Body of pancreas (tissue), 4 donors: ENCODE data around the gene ADGRA3. TPM values are rescaled to one million over a fixed set of nuclear protein-coding genes. Genes with fewer than 3 reads are reported as not detected.
A peak's percentile ranks its signal among the peaks of the same experiment; 100 is the strongest.

ENCODE experiments used
- ATAC-seq: fragments of 150-250 bp; one replicate; pipeline ENCODE4 v1.9.1; 2016
- DNase-seq, 4 donors: peaks; one replicate each; pipeline ENCODE4 v3.0.0-alpha.2; 2019
- H3K27ac ChIP-seq, 4 donors: fragments of 200-600 bp; sonication (generic); 1 replicate in 3 of 4; 2 replicates in 1 of 4; pipeline versions ENCODE4 v1.5.1 to v1.6.1; 2016 to 2019; ENCODE audit warnings: mild to moderate bottlenecking in 1 of 4, mixed read lengths in 1 of 4, moderate library complexity in 1 of 4
- H3K27me3 ChIP-seq, 2 donors: fragments of 200-600 bp; sonication (generic); one replicate each; pipeline ENCODE4 v1.6.0; 2016; ENCODE audit warnings: mild to moderate bottlenecking in 1 of 2
- H3K36me3 ChIP-seq, 2 donors: fragments of 200-600 bp; sonication (generic); replicated peaks in 1 of 2; 2 replicates each; pipeline ENCODE4 v1.5.1; 2016; ENCODE audit warnings: low read depth in 2 of 2; ENCODE audit not compliant: insufficient read depth in 1 of 2
- H3K4me1 ChIP-seq: fragments of 200-600 bp; sonication (generic); one replicate; pipeline ENCODE4 v1.6.0; 2016
- H3K4me3 ChIP-seq, 2 donors: fragments of 200-600 bp; sonication (generic); 1 replicate in 1 of 2; 2 replicates in 1 of 2; pipeline ENCODE4 v1.5.1; 2016 to 2019
- H3K9me3 ChIP-seq, 3 donors: fragments of 200-600 bp; sonication (generic); 1 replicate in 2 of 3; 2 replicates in 1 of 3; pipeline ENCODE4 v1.5.1; 2016
- POLR2A ChIP-seq, 3 donors: fragments of 450-650 bp; IDR thresholded peaks; one replicate each; pipeline ENCODE4 v1.6.1; 2016; ENCODE audit warnings: antibody characterized with exemption in 3 of 3, mild to moderate bottlenecking in 2 of 3
- WGBS, 2 donors: methylation state at CpG; one replicate each; pipeline ENCODE4 v1.1.5; 2017; 5-methylcytosine and 5-hydroxymethylcytosine counted together
- intact Hi-C: fragments of 100-400 bp; cut with DNase I; formaldehyde crosslinking; loops from one replicate; pipeline ENCODE4 v1.15.1; 2023
- total RNA-seq, 2 donors: library from RNA; depleted of rRNA; stranded (reverse); fragments of >200 nt; gene quantifications; one replicate each; pipeline ENCODE4 v1.1.0, GENCODE V29; 2016
- TF ChIP-seq, protein P1 (sequence below), 7 experiments: fragments of 450-650 bp in 4 of 7; fragments of 200-600 bp in 3 of 7; sonication (generic) in 3 of 7; IDR thresholded peaks; one replicate each; pipeline ENCODE4 v1.5.1; 2016 to 2019; ENCODE audit warnings: antibody characterized with exemption in 7 of 7

ADGRA3 gene
- total RNA-seq, 2 donors from 2014 or later, result 29.3 to 45.9 TPM

DNA sequence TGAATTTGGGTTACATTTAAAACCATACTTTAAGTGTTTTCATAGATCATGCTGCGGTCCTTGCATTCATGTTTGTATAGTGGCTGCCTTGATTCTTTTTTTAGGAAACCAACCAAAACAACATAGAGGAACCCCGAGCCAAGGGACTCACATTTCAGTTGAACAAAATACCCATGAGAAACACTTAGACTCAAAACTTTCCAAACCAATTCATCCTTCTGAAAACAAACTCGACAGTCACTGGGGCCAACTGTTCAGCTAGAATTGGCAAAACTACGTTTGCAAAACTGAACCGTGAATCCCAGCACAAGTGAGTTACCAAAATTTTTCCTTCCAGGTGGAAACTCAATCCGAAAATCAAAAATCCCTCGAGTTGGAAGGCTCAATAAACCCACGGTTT is 1.4 kb downstream of the ADGRA3 start:
- no peaks in the 10 kb centered on the region for H3K9me3 ChIP-seq
- intact Hi-C loops, result no loop called here
- DNase-seq (no peak), ATAC-seq (no peak)
- peak overlapping the region; percentile 77 to 93 (median 89) for H3K27ac ChIP-seq
- H3K36me3 ChIP-seq, result no peaks in the 10 kb centered on the region
- H3K27me3 ChIP-seq, result no peaks in the 10 kb centered on the region
- WGBS, 2 donors, result 5 to 7% methylated on average over 8 of the region's 8 CpGs
- H3K4me3 ChIP-seq, result peak overlapping the region in 1 of 2 donors; percentile 43
- TF ChIP-seq, protein P1, sequence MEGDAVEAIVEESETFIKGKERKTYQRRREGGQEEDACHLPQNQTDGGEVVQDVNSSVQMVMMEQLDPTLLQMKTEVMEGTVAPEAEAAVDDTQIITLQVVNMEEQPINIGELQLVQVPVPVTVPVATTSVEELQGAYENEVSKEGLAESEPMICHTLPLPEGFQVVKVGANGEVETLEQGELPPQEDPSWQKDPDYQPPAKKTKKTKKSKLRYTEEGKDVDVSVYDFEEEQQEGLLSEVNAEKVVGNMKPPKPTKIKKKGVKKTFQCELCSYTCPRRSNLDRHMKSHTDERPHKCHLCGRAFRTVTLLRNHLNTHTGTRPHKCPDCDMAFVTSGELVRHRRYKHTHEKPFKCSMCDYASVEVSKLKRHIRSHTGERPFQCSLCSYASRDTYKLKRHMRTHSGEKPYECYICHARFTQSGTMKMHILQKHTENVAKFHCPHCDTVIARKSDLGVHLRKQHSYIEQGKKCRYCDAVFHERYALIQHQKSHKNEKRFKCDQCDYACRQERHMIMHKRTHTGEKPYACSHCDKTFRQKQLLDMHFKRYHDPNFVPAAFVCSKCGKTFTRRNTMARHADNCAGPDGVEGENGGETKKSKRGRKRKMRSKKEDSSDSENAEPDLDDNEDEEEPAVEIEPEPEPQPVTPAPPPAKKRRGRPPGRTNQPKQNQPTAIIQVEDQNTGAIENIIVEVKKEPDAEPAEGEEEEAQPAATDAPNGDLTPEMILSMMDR (IDR thresholded peaks at IDR 0.05), result no peak
- no peak for TF ChIP-seq POLR2A (IDR thresholded peaks at IDR 0.05)
- peaks cover 51% of the 10 kb centered on the region for H3K4me1 ChIP-seq

DNA sequence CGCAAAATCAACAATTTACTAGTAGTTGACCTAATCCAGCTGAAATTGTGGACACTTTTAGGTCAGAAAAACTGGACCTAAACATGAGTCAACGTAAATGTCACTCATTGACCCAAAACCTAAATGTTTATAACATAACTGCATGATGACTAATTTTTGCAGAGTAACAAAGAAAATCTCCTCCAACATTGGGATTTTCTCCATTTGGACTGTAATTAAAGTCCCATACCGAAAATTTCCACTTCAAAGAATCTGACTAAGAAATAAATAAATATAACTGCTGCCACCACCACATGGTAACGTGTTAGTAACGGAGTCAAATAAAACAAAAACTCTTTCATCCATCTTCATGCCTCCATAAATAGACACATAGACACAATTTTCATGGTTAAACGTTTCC is 1.9 kb downstream of the ADGRA3 start:
- no peaks in the 10 kb centered on the region for H3K27me3 ChIP-seq
- no peaks in the 10 kb centered on the region for H3K36me3 ChIP-seq
- H3K4me3 ChIP-seq, result no peak overlapping the region
- no peaks in the 10 kb centered on the region for H3K9me3 ChIP-seq
- 34 to 43% methylated on average over 6 of the region's 6 CpGs for WGBS, 2 donors
- H3K4me1 ChIP-seq, result peaks cover 51% of the 10 kb centered on the region
- no peak for ATAC-seq
- TF ChIP-seq, protein P1 (IDR thresholded peaks at IDR 0.05), result no peak
- TF ChIP-seq POLR2A (IDR thresholded peaks at IDR 0.05), result no peak
- DNase-seq, result no peak
- intact Hi-C loops, result no loop called here
- peak overlapping the region in 3 of 4 donors; percentile 77 to 93 (median 89) for H3K27ac ChIP-seq

DNA sequence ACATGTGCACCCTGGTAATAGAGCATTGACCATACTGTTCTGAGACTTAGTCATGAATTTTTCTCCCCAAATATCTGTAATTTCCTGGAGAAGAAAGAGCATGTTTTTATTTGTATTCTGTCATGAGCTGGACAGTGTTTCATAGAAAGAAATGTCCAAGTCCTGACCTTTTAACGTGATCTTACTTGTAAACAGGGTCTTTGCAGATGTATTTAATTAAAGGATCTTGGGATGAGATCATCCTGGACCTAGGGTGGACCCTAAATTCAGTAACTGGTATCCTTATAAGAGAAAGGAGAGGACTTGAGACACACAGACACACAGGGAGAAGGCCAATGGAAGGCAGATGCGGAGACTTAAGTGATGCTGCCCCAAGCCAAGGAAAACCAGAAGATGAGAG is 3.6 kb downstream of the ADGRA3 start:
- intact Hi-C loops, result no loop called here
- TF ChIP-seq, protein P1 (IDR thresholded peaks at IDR 0.05), result no peak
- no peak for TF ChIP-seq POLR2A (IDR thresholded peaks at IDR 0.05)
- Histone ChIP-seq H3K27ac (no peak overlapping the region), H3K36me3 (no peaks in the 10 kb centered on the region), H3K4me3 (no peak overlapping the region), H3K4me1 (peaks cover 57% of the 10 kb centered on the region), H3K27me3 (no peaks in the 10 kb centered on the region), H3K9me3 (no peaks in the 10 kb centered on the region)
- DNase-seq (no peak), ATAC-seq (no peak)
- WGBS, 2 donors, result 72 to 76% methylated on average over 2 of the region's 2 CpGs

DNA sequence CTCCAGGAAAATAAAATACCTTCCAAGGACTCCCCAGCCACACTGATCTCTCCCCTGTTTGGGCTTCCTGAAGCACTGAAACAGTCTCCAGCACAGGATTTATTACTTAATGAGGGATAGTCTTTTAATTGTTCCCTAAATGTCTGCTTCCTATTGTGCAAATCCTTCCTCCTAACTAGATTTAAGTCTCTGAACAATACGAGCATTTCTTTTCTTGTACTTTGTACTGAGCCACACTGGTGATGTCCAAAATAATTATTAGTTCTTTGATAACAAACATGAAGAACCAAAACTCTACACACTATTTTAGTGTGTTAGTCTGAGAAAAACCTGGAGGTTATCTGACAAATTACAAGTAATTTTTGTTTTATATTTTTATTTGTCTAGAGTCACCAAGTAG is 5.1 kb downstream of the ADGRA3 start:
- WGBS, 2 donors, result 7 to 30% methylated on average over 1 of the region's 1 CpG
- DNase-seq (no peak), ATAC-seq (no peak)
- H3K27ac ChIP-seq, result peak overlapping the region in 3 of 4 donors; percentile 2 to 35 (median 33)
- peaks cover 60% of the 10 kb centered on the region for H3K4me1 ChIP-seq
- no peak overlapping the region for H3K4me3 ChIP-seq
- TF ChIP-seq, protein P1 (IDR thresholded peaks at IDR 0.05), result no peak
- TF ChIP-seq POLR2A (IDR thresholded peaks at IDR 0.05), result no peak
- H3K27me3 ChIP-seq, result no peaks in the 10 kb centered on the region
- H3K36me3 ChIP-seq, result no peaks in the 10 kb centered on the region
- intact Hi-C loops, result no loop called here
- no peaks in the 10 kb centered on the region for H3K9me3 ChIP-seq

DNA sequence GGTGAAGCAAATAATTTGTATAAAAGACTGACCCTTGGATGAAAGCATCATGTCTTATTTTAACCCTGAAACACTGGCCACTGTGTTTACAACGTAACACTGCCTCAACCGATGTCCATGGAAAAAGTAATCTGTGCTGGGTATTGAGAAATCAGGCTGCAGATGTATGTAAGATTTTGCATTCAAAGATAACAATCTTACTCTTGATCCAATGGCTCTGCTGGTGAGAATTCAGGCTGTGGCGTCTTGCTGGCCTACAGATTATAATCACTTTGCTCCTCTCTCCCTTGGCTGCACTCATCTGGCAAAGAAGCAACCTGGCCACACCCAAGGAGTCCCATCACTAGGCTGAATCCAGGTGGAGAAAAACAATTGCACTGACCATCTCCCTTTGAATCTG is 7.5 kb downstream of the ADGRA3 start:
- Histone ChIP-seq H3K9me3 (no peaks in the 10 kb centered on the region), H3K36me3 (no peaks in the 10 kb centered on the region), H3K4me1 (peaks cover 55% of the 10 kb centered on the region), H3K27me3 (no peaks in the 10 kb centered on the region), H3K4me3 (no peak overlapping the region), H3K27ac (no peak overlapping the region)
- TF ChIP-seq, protein P1 (IDR thresholded peaks at IDR 0.05), result no peak
- TF ChIP-seq POLR2A (IDR thresholded peaks at IDR 0.05), result no peak
- ATAC-seq (no peak), DNase-seq (no peak)
- intact Hi-C loops, result no loop called here
- WGBS, 2 donors, result 72 to 83% methylated on average over 3 of the region's 3 CpGs
